HUDEP-2 (cell line): ENCODE data around the gene RNF166.

ENCODE experiments used
- DNase-seq, 76 experiments: peaks; one replicate each; lab custom pipeline; 2025; ENCODE audit not compliant: unreplicated experiment in 76 of 76; lab: John Stamatoyannopoulos, UW

Gene RNF166

GRCh38 chr16:88656291-88656980 is 49.8 kb downstream of the RNF166 start:
- DNase-seq, result no peak

- DNase-seq, result no peak
Measured at GRCh38 chr16:88655733-88656281, 50.4 kb downstream of the RNF166 start.

- no peak for DNase-seq
Measured at GRCh38 chr16:88655053-88655732, 51.0 kb downstream of the RNF166 start.

GRCh38 chr16:88654363-88655052 is 51.7 kb downstream of the RNF166 start:
- DNase-seq, result no peak

GRCh38 chr16:88653596-88654362 is 52.4 kb downstream of the RNF166 start:
- no peak for DNase-seq

GRCh38 chr16:88653101-88653500 is 53.1 kb downstream of the RNF166 start:
- DNase-seq, result no peak

GRCh38 chr16:88652762-88653063 is 53.5 kb downstream of the RNF166 start:
- no peak for DNase-seq

- no peak for DNase-seq
Measured at GRCh38 chr16:88651989-88652761, 54.0 kb downstream of the RNF166 start.

GRCh38 chr16:88651276-88651988 is 54.8 kb downstream of the RNF166 start:
- DNase-seq, result peak in 4 of 76 experiments; percentile 11 to 29 (median 18)

- peak in 65 of 76 experiments; percentile 7 to 85 (median 61) for DNase-seq
Measured at GRCh38 chr16:88650749-88651275, 55.4 kb downstream of the RNF166 start, which contains the start of gene CYBA. Gene CYBA, minus strand, starts transcription at chr16:88651053. Its CDS starts 40 bp downstream, at chr16:88651013.

GRCh38 chr16:88649924-88650748 is 56.1 kb downstream of the RNF166 start:
- no peak for DNase-seq

GRCh38 chr16:88649195-88649923 is 56.8 kb downstream of the RNF166 start:
- DNase-seq, result no peak

- no peak for DNase-seq
Measured at GRCh38 chr16:88647178-88648070, 58.8 kb downstream of the RNF166 start.
